WTC11 (cell line): ENCODE measurements around the gene SMAD6. TPM values are rescaled to one million over a fixed set of nuclear protein-coding genes. Genes with fewer than 3 reads are reported as not detected.

Experiments
- ATAC-seq: fragments of 200-7000 bp; cut with Tn5 transposase; 2 replicates; pipeline ENCODE4 v1.10.0; 2021; ENCODE audit warnings: mild to moderate bottlenecking, moderate library complexity
- CTCF ChIA-PET: fragments of 300-600 bp; sonication (Branson Sonifier 250); formaldehyde crosslinking; loops from one replicate; lab custom pipeline; 2021; ENCODE audit warnings: antibody characterized with exemption; lab: Charles Lee
- POLR2A ChIA-PET: fragments of 350-600 bp; sonication (Branson Sonifier 250); formaldehyde crosslinking; loops from one replicate; lab custom pipeline; 2021; ENCODE audit warnings: antibody characterized with exemption; lab: Charles Lee
- DNase-seq: peaks from one replicate; pipeline ENCODE4 v3.0.0; 2021; ENCODE audit warnings: low spot score
- H3K27ac Mint-ChIP-seq: 2 replicates; pipeline ENCODE4 v1.8.0; 2021; ENCODE audit warnings: mixed read lengths
- H3K27me3 Mint-ChIP-seq: 2 replicates; pipeline ENCODE4 v1.8.0; 2021; ENCODE audit warnings: low read depth, mild to moderate bottlenecking, moderate library complexity, mixed read lengths
- H3K36me3 Mint-ChIP-seq: 2 replicates; pipeline ENCODE4 v1.8.0; 2021; ENCODE audit warnings: mixed read lengths
- H3K4me1 Mint-ChIP-seq: 2 replicates; pipeline ENCODE4 v1.8.0; 2022; ENCODE audit warnings: mixed read lengths
- H3K4me3 Mint-ChIP-seq: 2 replicates; pipeline ENCODE4 v1.8.0; 2021; ENCODE audit warnings: mild to moderate bottlenecking, moderate library complexity, mixed read lengths
- H3K9me3 Mint-ChIP-seq: 2 replicates; pipeline ENCODE4 v1.8.0; 2021; ENCODE audit warnings: mixed read lengths
- AFF4 ChIP-seq: sonication (generic); formaldehyde crosslinking; IDR thresholded peaks from 2 replicates; pipeline ENCODE4 v1.8.1; 2023; ENCODE audit warnings: mild to moderate bottlenecking, missing genetic modification reagents, borderline replicate concordance
- E2F5 ChIP-seq: sonication (generic); formaldehyde crosslinking; IDR thresholded peaks from 2 replicates; pipeline ENCODE4 v1.8.1; 2022; ENCODE audit warnings: mild to moderate bottlenecking, moderate library complexity, missing genetic modification reagents
- PRDM15 ChIP-seq: sonication (generic); formaldehyde crosslinking; IDR thresholded peaks from 2 replicates; pipeline ENCODE4 v1.8.0; 2022; ENCODE audit warnings: missing genetic modification reagents
- SMAD3 ChIP-seq: sonication (generic); formaldehyde crosslinking; IDR thresholded peaks from 2 replicates; pipeline ENCODE4 v1.8.0; 2022; ENCODE audit warnings: missing genetic modification reagents, mild to moderate bottlenecking, borderline replicate concordance
- STAT6 ChIP-seq: sonication (generic); formaldehyde crosslinking; conservative IDR thresholded peaks from 2 replicates; pipeline ENCODE4 v1.8.1; 2023; ENCODE audit warnings: mild to moderate bottlenecking, low read depth, missing genetic modification reagents, moderate library complexity
- TCF7 ChIP-seq: sonication (generic); formaldehyde crosslinking; IDR thresholded peaks from 2 replicates; pipeline ENCODE4 v1.8.0; 2022; ENCODE audit warnings: mild to moderate bottlenecking, low read depth, missing genetic modification reagents, moderate library complexity
- TEAD1 ChIP-seq: sonication (generic); formaldehyde crosslinking; IDR thresholded peaks from 2 replicates; pipeline ENCODE4 v1.8.0; 2022; ENCODE audit warnings: mild to moderate bottlenecking, missing genetic modification reagents
- total RNA-seq: library from RNA; stranded (reverse); gene quantifications from 3 replicates; pipeline ENCODE4 v1.2.3, GENCODE V29; 2021
- TF ChIP-seq, protein P1 (sequence below): fragments of 250-450 bp; sonication (Bioruptor Pico); IDR thresholded peaks from 2 replicates; pipeline ENCODE4 v1.9.0; 2021; ENCODE audit warnings: mild to moderate bottlenecking, borderline replicate concordance
- TF ChIP-seq, protein P2 (sequence below): sonication (generic); formaldehyde crosslinking; IDR thresholded peaks from 2 replicates; pipeline ENCODE4 v1.8.1; 2023; ENCODE audit warnings: mild to moderate bottlenecking, missing genetic modification reagents, moderate library complexity

SMAD6 gene
- total RNA-seq, 1 experiment from 2014 or later: 13.9 TPM

DNA sequence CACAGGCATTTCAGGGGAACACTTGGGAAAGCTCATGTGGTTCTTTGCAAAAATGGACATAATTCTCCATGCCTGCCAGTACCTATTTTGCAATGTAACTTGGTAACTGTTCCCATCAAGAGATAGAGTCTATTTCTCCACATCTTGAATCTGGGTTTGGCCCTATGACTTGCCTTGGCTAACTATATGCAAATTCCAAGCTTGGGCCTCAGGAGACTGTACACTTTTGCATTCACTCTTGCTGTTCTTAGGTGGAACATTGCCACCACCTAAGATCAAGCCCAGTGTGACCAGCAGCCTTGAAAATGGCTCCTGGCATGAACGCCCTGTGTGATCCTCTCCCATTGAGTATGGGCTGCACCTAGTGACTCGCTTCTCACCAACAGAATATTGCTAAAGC lies 19.8 kb upstream of the SMAD6 start:
- CTCF ChIA-PET: no interaction called here

DNA sequence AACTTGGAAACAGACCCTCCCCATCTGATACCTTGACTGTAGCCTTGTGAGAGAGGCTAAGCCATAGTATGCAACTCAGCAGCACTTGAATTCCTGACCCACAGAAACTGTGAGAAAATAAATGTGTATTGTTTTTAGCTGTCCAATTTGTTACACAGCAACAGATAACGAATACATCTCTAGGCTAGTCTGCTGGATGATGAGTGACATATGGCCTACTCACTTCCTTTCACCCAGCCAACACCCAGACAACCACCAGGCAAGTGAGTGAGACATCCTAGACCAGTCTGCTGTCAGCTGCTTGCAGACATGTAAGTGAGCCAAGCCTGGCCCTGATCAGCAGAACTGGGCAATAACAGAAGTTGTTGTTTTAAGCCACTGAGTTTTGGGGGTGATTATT lies 19.2 kb upstream of the SMAD6 start:
- H3K9me3 Mint-ChIP-seq: peaks cover 19% of the 10 kb centered on the region
- H3K27me3 Mint-ChIP-seq: no peaks in the 10 kb centered on the region; the same call in 1 of the 2 replicates
- no peak overlapping the region for H3K27ac Mint-ChIP-seq
- ChIA-PET CTCF (interaction anchor here (1.5 kb wide), 1 partner anchor 106 kb away, joined by 4 read pairs; no protein-coding TSS in a partner anchor), POLR2A (no interaction called here)
- DNase-seq (no peak), ATAC-seq (no peak)
- H3K4me3 Mint-ChIP-seq: no peak overlapping the region
- peaks cover 11% of the 10 kb centered on the region for H3K36me3 Mint-ChIP-seq
- H3K4me1 Mint-ChIP-seq: peaks cover 15% of the 10 kb centered on the region
- no peak for TF ChIP-seq SMAD3
- no peak for TF ChIP-seq TEAD1 (CRISPR knock-in tag)
- TF ChIP-seq, protein P1, sequence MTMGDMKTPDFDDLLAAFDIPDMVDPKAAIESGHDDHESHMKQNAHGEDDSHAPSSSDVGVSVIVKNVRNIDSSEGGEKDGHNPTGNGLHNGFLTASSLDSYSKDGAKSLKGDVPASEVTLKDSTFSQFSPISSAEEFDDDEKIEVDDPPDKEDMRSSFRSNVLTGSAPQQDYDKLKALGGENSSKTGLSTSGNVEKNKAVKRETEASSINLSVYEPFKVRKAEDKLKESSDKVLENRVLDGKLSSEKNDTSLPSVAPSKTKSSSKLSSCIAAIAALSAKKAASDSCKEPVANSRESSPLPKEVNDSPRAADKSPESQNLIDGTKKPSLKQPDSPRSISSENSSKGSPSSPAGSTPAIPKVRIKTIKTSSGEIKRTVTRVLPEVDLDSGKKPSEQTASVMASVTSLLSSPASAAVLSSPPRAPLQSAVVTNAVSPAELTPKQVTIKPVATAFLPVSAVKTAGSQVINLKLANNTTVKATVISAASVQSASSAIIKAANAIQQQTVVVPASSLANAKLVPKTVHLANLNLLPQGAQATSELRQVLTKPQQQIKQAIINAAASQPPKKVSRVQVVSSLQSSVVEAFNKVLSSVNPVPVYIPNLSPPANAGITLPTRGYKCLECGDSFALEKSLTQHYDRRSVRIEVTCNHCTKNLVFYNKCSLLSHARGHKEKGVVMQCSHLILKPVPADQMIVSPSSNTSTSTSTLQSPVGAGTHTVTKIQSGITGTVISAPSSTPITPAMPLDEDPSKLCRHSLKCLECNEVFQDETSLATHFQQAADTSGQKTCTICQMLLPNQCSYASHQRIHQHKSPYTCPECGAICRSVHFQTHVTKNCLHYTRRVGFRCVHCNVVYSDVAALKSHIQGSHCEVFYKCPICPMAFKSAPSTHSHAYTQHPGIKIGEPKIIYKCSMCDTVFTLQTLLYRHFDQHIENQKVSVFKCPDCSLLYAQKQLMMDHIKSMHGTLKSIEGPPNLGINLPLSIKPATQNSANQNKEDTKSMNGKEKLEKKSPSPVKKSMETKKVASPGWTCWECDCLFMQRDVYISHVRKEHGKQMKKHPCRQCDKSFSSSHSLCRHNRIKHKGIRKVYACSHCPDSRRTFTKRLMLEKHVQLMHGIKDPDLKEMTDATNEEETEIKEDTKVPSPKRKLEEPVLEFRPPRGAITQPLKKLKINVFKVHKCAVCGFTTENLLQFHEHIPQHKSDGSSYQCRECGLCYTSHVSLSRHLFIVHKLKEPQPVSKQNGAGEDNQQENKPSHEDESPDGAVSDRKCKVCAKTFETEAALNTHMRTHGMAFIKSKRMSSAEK (CRISPR knock-in tag): no peak
- no peak for TF ChIP-seq STAT6 (CRISPR knock-in tag)
- no peak for TF ChIP-seq AFF4 (CRISPR knock-in tag)

More for the DNA sequence above, 19.8 kb upstream of the SMAD6 start:
- H3K36me3 Mint-ChIP-seq: peaks cover 11% of the 10 kb centered on the region
- no peak for TF ChIP-seq TCF7 (CRISPR knock-in tag)
- TF ChIP-seq, protein P2, sequence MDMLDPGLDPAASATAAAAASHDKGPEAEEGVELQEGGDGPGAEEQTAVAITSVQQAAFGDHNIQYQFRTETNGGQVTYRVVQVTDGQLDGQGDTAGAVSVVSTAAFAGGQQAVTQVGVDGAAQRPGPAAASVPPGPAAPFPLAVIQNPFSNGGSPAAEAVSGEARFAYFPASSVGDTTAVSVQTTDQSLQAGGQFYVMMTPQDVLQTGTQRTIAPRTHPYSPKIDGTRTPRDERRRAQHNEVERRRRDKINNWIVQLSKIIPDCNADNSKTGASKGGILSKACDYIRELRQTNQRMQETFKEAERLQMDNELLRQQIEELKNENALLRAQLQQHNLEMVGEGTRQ (CRISPR knock-in tag): no peak
- TF ChIP-seq E2F5 (CRISPR knock-in tag): no peak
- no peak for TF ChIP-seq PRDM15
- no peak overlapping the region for H3K27ac Mint-ChIP-seq
- DNase-seq: no peak
- H3K4me1 Mint-ChIP-seq: peaks cover 15% of the 10 kb centered on the region
- ATAC-seq: no peak
- no peak overlapping the region for H3K4me3 Mint-ChIP-seq
- H3K9me3 Mint-ChIP-seq: peaks cover 19% of the 10 kb centered on the region
- POLR2A ChIA-PET: no interaction called here
- H3K27me3 Mint-ChIP-seq: no peaks in the 10 kb centered on the region; the same call in 1 of the 2 replicates
